ELR (cell line): ENCODE data around the gene RPTN.

Experiments used
- DNase-seq: peaks from one replicate; pipeline ENCODE4 v3.0.0-alpha.2; 2015; ENCODE audit warnings: low read depth

The RPTN gene

DNA sequence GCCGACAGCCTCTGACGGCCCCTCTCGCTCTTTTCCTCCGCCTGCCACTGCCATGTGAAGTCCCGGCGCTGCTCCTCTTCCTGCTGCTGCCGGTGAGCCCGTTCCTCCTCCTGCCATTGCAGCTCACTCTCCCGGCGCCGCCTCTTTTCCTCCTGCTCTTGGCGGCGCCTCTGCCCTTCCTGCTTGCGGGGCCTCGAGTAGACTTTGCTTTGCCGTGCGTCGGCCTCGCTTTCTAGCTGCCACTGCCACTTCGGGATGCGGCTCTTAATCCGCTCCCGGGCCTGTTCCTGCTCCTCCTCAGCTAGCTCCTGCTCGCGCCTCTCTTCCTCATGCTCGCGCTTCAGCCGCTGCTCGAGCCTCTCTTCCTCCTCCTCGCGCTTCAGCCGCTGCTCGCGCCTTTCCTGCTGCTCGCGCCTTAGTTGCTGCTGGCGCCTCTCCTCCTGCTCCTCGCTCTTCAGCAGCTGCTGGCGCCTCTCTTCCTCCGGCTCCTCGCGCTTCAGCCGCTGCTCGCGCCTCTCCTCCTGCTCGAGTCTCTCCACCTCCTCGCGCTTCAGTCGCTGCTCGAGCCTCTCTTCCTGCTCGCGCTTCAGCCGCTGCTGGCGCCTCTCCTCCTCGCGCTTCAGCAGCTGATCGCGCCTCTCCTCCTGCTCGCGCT, 48.0 kb downstream of the RPTN start:
- DNase-seq, result peak; percentile 70

DNA sequence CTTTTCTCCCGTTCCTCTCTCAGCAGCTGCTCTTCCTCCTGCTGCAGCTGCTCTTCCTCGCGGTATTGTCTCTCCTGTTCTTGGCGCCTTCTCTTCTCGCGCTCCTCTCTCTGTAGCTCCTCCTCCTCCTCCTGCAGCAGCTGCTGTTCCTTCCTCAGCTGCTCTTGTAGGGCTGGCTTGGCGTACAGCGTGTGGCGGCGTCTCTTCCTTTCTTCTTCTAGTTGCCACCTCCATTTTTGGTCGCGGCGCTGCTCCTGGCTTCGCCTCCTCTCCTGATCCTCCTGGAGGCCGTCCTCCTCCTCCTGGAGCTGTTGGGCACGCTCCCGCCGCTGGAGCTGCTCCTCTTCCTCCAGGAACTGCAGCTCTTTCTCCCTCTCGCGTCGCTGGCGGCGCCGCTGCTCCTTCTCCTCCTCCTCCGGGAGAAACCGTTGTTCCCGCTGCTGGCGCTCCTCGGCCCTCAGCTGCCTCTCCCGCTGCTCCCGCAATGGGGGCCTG, 48.6 kb downstream of the RPTN start:
- peak; percentile 72 for DNase-seq

DNA sequence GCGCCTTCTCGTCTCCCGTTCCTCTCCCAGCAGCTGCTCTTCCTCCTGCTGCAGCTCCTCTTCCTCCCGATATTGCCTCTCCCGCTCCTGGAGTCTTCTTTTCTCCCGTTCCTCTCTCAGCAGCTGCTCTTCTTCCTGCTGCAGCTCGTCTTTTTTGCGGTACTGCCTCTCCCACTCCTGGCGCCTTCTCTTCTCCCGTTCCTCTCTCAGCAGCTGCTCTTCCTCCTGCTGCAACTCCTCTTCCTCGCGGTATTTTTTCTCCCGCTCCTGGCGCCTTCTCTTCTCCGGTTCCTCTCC, 49.1 kb downstream of the RPTN start:
- DNase-seq, result no peak

DNA sequence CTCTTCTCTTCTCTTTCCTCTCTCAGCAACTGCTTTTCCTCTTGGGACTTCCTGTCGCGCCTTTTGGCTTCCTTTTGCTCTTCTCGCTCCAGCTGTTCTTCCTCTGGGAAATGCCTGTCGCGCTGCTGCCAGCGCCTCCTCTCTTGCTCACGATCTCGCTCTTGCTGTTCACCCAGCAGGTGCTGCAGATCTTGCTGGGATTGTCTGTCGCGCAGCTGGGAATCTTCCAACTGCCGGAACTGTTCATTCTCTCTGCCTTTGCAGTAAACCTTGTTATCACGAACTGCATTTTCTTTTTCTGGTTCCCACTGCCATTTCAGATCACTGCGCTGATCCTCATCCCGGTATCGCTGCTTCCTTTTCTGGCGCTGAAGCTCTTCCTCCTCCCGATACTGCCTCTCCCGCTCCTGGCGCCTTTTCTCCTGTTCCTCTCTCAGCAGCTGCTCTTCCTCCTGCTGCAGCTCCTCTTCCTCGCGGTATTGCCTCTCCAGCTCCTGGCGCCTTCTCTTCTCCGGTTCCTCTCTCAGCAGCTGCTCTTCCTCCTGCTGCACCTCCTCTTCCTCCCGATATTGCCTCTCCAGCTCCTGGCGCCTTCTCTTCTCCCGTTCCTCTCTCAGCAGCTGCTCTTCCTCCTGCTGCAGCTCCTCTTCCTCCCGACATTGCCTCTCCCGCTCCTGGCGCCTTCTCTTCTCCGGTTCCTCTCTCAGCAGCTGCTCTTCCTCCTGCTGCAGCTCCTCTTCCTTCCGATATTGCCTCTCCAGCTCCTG, 49.6 kb downstream of the RPTN start:
- peak; percentile 26 for DNase-seq

DNA sequence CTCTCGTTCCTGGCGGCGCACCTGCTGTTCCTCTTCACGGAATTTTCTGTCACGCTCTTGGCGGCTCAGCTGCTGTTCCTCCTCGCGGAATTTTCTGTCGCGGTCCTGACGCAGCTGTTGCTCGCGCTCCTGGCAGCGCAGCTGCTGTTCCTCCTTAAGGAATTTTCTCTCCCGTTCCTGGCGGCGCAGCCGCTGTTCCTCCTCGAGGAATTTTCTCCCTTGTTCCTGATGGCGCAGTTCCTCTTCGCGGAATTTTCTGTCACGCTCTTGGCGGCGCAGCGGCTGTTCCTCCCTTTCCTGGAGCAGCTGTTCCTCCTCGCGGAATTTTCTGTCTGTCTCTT, 50.2 kb downstream of the RPTN start:
- DNase-seq, result no peak

DNA sequence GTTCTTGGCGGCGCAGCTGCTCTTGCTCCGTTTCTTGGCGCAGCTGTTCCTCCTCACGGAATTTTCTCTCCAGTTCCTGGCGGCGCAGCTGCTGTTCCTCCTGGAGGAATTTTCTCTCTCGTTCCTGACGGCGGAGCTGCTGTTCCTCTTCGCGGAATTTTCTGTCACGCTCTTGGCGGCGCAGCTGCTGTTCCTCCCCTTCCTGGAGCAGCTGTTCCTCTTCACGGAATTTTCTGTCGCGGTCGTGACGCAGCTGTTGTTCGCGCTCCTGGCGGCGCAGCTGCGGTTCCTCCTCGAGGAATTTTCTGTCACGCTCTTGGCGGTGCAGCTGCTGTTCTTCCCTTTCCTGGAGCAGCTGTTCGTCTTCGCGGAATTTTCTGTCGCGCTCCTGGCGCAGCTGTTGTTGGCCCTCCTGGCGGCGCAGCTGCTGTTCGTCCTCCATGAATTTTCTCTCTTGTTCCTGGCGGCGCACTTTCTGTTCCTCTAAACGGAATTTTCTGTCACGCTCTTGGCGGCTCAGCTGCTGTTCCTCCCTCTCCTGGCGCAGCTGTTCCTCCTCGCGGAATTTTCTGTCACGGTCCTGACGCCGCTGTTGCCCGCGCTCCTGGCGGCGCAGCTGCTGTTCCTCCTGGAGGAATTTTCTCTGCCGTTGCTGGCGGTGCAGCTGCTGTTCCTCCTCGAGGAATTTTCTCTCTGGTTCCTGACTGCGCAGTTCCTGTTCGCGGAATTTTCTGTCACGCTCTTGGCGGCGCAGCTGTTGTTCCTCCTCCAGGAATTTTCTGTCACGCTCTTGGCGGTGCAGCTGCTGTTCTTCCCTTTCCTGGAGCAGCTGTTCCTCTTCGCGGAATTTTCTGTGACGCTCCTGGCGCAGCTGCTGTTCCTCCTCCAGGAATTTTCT, 50.8 kb downstream of the RPTN start:
- DNase-seq, result peak; percentile 61

DNA sequence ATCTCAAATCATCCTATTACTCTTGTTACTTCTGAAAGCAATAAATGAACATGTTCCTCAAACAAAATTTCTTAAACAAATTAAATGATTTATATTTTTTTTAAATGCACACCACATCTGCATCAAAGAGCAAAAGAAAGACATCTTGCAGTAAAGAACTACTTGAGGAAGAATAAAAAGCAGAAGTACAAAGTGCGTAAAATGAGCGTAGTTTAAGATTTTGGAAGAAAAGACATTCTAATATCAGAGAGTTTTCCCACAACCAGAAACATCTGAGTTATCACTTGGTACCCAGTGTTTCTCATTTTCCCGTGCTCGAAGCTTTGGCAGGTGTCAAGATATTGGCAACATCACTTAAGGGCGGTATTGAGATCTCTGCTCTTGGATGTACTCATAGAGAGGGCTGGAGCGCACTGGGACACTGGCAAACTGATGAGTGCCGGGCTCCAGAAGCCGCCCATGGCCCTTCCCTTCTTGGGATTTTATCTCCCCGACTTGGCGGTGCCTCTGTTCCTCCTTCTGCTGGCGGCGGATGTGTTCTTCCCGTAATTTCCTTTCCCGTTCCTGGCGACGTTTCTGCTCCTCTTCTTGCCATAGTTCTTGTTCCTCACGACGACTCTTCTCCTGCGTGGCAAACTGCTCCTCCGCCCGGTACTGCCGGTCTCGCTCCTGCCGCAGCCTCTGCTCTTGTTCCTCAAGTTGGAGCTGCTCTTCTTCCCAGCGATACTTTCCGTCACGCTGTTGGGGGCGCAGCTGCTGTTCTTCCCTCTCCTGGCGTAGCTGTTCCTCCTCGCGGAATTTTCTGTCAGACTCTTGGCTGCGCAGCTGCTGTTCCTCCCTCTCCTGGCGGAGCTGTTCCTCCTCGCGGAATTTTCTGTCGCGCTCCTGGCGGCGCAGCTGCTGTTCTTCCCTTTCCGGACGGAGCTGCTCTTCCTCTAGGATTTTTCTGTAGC, 51.7 kb downstream of the RPTN start:
- DNase-seq, result no peak

DNA sequence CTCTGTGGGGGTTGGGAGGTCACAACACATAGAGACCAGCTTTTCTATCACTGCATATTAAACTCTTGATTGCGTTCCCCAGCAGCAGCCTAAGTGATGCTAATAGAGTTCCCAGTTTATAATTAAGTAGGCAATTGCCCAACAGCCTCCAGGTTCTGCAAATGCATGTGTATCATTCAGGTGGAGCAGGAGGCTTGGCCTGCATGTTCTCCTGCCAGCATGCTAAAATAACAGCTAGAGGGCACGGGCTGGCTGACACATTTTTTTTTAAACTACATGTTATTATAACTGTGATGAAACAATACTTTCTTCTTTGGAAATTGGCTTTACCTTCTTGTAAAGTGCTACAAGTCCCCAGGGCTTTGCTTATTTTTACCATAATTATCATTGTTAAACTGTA, 54.2 kb downstream of the RPTN start:
- no peak for DNase-seq
